OCI-LY1 (cell line): Measurements from ENCODE around the gene COG8.

Experiments
- EZH2 ChIP-seq: fragments of 200-600 bp; sonication (generic), shearing (Covaris generic); IDR thresholded peaks from 2 replicates; pipeline ENCODE4 v1.8.0; 2017; ENCODE audit warnings: borderline replicate concordance, mixed run types, mild to moderate bottlenecking, antibody characterized with exemption, low read length, moderate library complexity, mixed read lengths
- TF ChIP-seq, protein P1 (sequence below): fragments of 200-600 bp; sonication (generic), shearing (Covaris generic); IDR thresholded peaks from 2 replicates; pipeline ENCODE4 v1.5.1; 2017; ENCODE audit warnings: mild to moderate bottlenecking, antibody characterized with exemption, low read length, moderate library complexity, mixed read lengths

DNA sequence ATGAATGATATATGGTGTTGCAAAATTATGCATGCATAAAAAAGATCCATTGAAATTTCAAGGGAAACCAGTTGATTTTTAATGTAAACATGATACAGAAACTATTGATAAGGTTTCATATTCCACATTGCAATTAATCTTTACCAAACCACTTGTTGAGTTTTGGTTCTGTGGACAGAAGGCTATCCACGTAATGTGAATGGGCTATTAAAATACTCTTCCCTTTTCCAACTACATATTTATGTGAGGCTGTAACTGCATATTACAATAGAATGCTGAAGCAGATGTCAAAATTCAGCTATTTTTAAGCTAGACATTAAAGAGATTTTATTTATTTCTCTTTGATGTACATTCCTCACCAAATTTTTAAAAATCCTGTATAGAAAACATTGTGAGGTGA lies 62.0 kb downstream of the COG8 start:
- TF ChIP-seq, protein P1, sequence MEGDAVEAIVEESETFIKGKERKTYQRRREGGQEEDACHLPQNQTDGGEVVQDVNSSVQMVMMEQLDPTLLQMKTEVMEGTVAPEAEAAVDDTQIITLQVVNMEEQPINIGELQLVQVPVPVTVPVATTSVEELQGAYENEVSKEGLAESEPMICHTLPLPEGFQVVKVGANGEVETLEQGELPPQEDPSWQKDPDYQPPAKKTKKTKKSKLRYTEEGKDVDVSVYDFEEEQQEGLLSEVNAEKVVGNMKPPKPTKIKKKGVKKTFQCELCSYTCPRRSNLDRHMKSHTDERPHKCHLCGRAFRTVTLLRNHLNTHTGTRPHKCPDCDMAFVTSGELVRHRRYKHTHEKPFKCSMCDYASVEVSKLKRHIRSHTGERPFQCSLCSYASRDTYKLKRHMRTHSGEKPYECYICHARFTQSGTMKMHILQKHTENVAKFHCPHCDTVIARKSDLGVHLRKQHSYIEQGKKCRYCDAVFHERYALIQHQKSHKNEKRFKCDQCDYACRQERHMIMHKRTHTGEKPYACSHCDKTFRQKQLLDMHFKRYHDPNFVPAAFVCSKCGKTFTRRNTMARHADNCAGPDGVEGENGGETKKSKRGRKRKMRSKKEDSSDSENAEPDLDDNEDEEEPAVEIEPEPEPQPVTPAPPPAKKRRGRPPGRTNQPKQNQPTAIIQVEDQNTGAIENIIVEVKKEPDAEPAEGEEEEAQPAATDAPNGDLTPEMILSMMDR, result no peak
- TF ChIP-seq EZH2, result no peak
